Psoas muscle (tissue), 8 donors: ENCODE data around the gene PLCB3. TPM values are rescaled to one million over a fixed set of nuclear protein-coding genes. Genes with fewer than 3 reads are reported as not detected.

Source experiments
- ATAC-seq, 4 donors: fragments of 200-7000 bp; cut with Tn5 transposase; one replicate each; pipeline ENCODE4 v1.9.1; 2020; ENCODE audit warnings: moderate library complexity in 3 of 4, mild to moderate bottlenecking in 2 of 4
- DNase-seq, 2 donors: peaks; one replicate each; pipeline ENCODE4 v3.0.0-alpha.2; 2020
- H3K27ac ChIP-seq: fragments of 200-600 bp; one replicate; pipeline ENCODE4 v1.8.0; 2022
- H3K27me3 ChIP-seq, 3 donors: fragments of 200-600 bp in 1 of 3; one replicate each; pipeline versions ENCODE4 v1.6.1 to v1.8.0; 2013 to 2022; ENCODE audit warnings: low read length in 2 of 3, mild to moderate bottlenecking in 2 of 3, moderate library complexity in 1 of 3; ENCODE audit not compliant: insufficient read depth in 3 of 3
- H3K36me3 ChIP-seq, 2 donors: fragments of 200-600 bp in 1 of 2; one replicate each; pipeline versions ENCODE4 v1.6.1 to v1.8.0; 2013 to 2022; ENCODE audit warnings: low read depth in 1 of 2, mild to moderate bottlenecking in 1 of 2, moderate library complexity in 1 of 2; ENCODE audit not compliant: insufficient read depth in 1 of 2
- H3K4me1 ChIP-seq: fragments of 200-600 bp; one replicate; pipeline ENCODE4 v1.8.0; 2022
- H3K4me3 ChIP-seq: fragments of 200-600 bp; one replicate; pipeline ENCODE4 v1.8.0; 2022; ENCODE audit warnings: mild to moderate bottlenecking
- H3K9me3 ChIP-seq: fragments of 200-600 bp; one replicate; pipeline ENCODE4 v1.8.0; 2022
- WGBS, 3 donors: extraction: QIAGEN DNeasy Blood & Tissue Kit; methylation state at CpG; one replicate each; pipeline versions ENCODE4 v1.1.6 to v1.1.7; 2013; 5-methylcytosine and 5-hydroxymethylcytosine counted together
- intact Hi-C, 2 donors: fragments of 100-400 bp; cut with DNase I; formaldehyde crosslinking; loops; one replicate each; pipeline versions ENCODE4 v1.11.0 to v1.14.2; 2022
- polyA plus RNA-seq, 3 donors: library from polyadenylated mRNA; stranded (reverse); fragments of 200-250 nt; gene quantifications; one replicate each; pipeline ENCODE4 v1.2.3, GENCODE V29; 2013
- total RNA-seq, 4 donors: library from RNA; stranded (reverse); fragmentation: NEBNext Ultra II Directional in 2 of 4; extraction: Animal tissue kit (Norgen Biotek cat#: 25700) in 2 of 4; gene quantifications; one replicate each; pipeline versions ENCODE4 v1.2.1 to v1.2.4, GENCODE V29; 2021 to 2023
- TF ChIP-seq, protein P1 (sequence below): fragments of 200-600 bp; IDR thresholded peaks from one replicate; pipeline ENCODE4 v1.8.0; 2022; ENCODE audit warnings: antibody characterized with exemption
- donor health status: healthy with polysubstance abuse.
- donor health status: DM: no; HTN: no; CAD: no; lungs with moderate emphysema.
- donor health status: Bipolar disorder and iron deficiency.
- donor health status: healthy.
- donor health status: DM: yes; HTN: yes; CAD: no.
- donor health status: DM: no; HTN: no; CAD: no.
- donor health status: DM: no; HTN: no; CAD: no.
- donor health status: DM: yes; HTN: yes; CAD: no.

Gene PLCB3
- total and polyA plus RNA-seq, 7 donors: 3.8 to 10.4 (median 5.9) TPM

DNA sequence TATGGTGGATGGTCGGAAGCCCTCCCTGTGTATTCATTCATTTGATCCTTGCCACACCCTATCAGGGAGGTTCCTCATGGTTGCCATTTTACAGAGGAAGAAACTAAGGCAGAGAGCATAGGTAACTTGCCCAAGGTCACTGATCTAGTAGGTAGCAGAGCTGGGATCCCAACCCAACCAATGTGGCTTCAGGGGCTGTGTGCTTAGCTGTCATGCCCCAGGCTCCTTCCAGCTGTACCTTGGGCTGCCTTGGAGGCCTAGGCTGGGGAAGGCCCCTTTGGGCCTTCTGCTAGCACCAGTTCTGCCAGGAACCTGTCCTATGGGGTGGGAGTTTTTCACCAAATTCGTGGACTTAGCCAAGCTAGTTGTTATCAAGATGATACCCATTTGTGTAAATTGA lies 24.5 kb downstream of the PLCB3 start:
- ATAC-seq (no peak), DNase-seq (no peak)
- H3K36me3 ChIP-seq: peaks cover 0 to 44% of the 10 kb centered on the region in 2 donors
- no peak overlapping the region for H3K27ac ChIP-seq
- TF ChIP-seq, protein P1, sequence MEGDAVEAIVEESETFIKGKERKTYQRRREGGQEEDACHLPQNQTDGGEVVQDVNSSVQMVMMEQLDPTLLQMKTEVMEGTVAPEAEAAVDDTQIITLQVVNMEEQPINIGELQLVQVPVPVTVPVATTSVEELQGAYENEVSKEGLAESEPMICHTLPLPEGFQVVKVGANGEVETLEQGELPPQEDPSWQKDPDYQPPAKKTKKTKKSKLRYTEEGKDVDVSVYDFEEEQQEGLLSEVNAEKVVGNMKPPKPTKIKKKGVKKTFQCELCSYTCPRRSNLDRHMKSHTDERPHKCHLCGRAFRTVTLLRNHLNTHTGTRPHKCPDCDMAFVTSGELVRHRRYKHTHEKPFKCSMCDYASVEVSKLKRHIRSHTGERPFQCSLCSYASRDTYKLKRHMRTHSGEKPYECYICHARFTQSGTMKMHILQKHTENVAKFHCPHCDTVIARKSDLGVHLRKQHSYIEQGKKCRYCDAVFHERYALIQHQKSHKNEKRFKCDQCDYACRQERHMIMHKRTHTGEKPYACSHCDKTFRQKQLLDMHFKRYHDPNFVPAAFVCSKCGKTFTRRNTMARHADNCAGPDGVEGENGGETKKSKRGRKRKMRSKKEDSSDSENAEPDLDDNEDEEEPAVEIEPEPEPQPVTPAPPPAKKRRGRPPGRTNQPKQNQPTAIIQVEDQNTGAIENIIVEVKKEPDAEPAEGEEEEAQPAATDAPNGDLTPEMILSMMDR: no peak
- no peaks in the 10 kb centered on the region for H3K27me3 ChIP-seq
- H3K4me1 ChIP-seq: peaks cover 7% of the 10 kb centered on the region
- 81 to 87% (median 81%) methylated on average over 2 of the region's 2 CpGs for WGBS, 3 donors
- H3K4me3 ChIP-seq: no peak overlapping the region
- intact Hi-C loops: no loop called here
- H3K9me3 ChIP-seq: no peaks in the 10 kb centered on the region

DNA sequence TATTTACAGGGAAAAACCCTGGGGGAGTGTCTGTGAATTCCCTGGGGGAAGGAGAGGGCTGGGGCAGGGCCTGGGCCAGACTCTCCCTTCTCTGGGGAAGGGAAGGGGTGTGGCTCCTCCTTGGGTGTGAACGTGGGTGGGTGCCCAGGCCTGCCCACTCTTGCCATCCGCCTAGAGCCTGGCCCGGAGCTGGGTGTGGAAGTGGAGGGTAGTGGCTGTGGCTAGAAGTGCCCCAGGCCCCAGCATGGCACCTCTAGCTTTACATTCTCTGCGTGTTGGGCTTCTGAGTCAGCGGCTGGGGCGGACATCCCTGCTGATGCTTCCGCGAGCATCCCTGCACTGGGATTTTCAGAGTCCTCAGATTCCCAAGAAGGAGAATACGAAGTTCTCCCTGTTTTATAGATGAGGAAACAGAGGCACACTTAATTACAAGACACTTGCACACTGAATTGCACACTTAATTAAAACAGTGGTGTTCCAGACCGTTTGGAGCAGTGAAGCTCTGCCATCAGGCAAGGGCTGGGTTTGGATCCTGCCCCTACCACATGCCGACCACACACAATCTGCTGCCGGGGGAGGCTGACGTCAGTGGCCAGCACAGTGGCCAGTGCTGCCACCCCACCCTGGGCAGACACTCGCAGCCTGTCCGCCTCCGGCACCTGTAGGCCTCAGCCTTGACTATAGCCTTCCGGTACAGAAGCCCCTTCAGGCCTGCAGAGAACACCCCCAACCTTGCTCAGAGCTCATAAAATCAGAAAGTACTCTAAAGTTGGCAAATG lies 25.5 kb downstream of the PLCB3 start:
- WGBS, 3 donors: 75 to 85% (median 76%) methylated on average over 17 of the region's 17 CpGs
- no peaks in the 10 kb centered on the region for H3K9me3 ChIP-seq
- DNase-seq: no peak
- TF ChIP-seq, protein P1: no peak
- no peaks in the 10 kb centered on the region for H3K27me3 ChIP-seq
- peaks cover 0 to 52% of the 10 kb centered on the region in 2 donors for H3K36me3 ChIP-seq
- intact Hi-C loops: no loop called here
- H3K27ac ChIP-seq: no peak overlapping the region
- peaks cover 5% of the 10 kb centered on the region for H3K4me1 ChIP-seq
- H3K4me3 ChIP-seq: no peak overlapping the region
- ATAC-seq: no peak

DNA sequence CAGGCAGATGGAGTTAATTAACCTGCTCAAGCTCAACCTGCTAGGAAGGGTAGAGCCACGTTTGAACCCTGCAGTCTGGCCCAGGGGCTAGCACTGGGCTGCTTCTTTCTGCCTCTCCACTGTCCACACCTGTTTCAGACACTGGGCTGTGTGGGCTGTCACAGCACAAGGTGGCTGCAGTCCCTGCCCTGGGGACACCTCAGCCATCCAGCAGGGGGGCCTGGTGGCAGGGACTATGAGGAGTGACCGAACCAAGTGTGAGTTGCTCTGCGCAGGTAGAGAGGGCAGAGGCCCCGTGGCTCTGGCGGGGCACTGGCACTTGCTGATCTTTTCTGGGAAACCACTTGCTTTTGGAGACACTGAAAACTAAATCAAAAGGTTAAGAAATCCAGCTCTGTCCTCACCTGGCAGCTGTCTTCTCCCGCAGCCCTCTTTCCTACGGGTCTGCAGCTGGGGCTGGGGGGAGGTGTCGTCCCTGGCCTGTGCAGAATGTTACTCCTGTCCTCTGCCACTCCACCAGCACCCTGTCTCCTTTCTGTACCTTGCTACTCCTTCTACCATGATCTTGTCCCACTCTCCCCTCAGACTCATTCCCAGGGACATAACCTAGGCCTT lies 27.4 kb downstream of the PLCB3 start:
- Histone ChIP-seq H3K27ac (no peak overlapping the region), H3K4me3 (no peak overlapping the region), H3K4me1 (peaks cover 6% of the 10 kb centered on the region), H3K9me3 (no peaks in the 10 kb centered on the region), H3K36me3 (peaks cover 0 to 63% of the 10 kb centered on the region in 2 donors), H3K27me3 (no peaks in the 10 kb centered on the region)
- TF ChIP-seq, protein P1: no peak
- ATAC-seq (no peak), DNase-seq (no peak)
- intact Hi-C loops: no loop called here
- WGBS, 3 donors: 80 to 85% (median 81%) methylated on average over 8 of the region's 8 CpGs

DNA sequence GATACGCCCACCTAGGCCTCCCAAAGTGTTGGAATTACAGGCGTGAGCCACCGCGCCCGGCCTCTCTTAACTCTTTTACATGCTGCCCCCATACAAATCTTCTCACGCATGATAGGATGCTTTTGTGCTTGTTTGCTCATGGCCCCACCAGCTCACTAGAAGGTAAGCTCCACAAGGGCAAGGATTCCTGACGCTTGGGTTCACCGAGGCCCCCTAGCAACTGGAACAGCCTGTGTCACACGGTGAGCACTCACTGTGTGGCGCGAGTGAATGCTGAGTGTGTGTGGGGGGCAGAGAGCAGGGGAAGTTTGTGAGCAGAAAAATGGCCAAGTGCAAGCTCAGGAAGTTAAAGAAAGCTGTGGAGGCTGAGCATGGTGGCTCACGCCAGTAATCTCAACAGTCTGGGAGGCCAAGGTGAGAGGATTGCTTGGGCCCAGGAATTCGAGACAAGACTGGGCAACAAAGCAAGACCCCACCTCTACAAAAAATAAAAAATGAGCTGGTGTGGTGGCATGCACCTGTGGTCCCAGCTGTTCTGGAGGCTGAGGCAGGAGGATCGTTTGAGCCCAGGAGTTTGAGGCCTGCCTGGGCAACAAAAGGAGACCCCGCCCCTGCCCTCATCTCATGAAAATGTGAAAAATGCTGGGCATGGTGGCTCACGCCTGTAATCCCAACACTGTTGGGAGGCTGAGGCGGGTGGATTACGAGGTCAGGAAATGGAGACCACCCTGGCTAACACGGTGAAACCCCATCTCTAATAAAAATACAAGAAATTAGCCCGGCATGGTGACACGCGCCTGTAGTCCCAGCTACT lies 30.8 kb downstream of the PLCB3 start:
- Histone ChIP-seq H3K36me3 (peaks cover 0 to 40% of the 10 kb centered on the region in 2 donors), H3K9me3 (no peaks in the 10 kb centered on the region), H3K27me3 (no peaks in the 10 kb centered on the region), H3K4me1 (peaks cover 23% of the 10 kb centered on the region), H3K27ac (no peak overlapping the region), H3K4me3 (no peak overlapping the region)
- WGBS, 3 donors: 94% methylated on average over 22 of the region's 22 CpGs
- ATAC-seq (no peak), DNase-seq (no peak)
- TF ChIP-seq, protein P1: no peak
- intact Hi-C loops: no loop called here
